IPS-18c (cell line): ENCODE data around the gene MYO5A.
"Not testable (repeated sequence)": the region's sequence is repeated elsewhere in the genome, so short reads cannot be mapped to it uniquely, and the experiment has no call there.

ENCODE experiments used
- H3K4me3 ChIP-seq: 2 replicates; pipeline ENCODE4 v1.7.0; 2013; ENCODE audit warnings: low read depth, mild to moderate bottlenecking, low read length, moderate library complexity; ENCODE audit not compliant: insufficient read depth
- H3K9me3 ChIP-seq: one replicate; pipeline ENCODE4 v1.6.1; 2013; ENCODE audit warnings: mild to moderate bottlenecking, low read length, moderate library complexity; ENCODE audit not compliant: control insufficient read depth, insufficient read depth

Gene MYO5A

DNA sequence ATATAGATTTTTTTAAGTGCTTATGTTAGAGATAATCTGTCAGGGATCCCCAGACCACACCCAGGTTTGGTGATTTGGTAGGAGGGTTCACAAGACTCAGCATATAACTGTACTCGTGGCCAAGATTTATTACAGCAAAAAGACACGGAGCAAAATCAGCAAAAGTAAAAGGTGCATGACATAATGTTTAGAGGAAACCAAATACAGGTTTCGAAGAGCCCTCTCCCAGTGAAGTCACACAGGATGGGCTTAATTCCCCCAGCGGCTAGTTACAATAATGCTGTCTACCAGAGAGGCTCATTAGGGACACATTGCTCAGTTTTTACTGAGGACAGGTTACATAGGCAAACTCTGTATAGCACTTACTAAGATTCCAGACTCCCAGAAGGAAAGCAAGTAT is 36.5 kb downstream of the MYO5A start:
- no peak overlapping the region for H3K4me3 ChIP-seq

DNA sequence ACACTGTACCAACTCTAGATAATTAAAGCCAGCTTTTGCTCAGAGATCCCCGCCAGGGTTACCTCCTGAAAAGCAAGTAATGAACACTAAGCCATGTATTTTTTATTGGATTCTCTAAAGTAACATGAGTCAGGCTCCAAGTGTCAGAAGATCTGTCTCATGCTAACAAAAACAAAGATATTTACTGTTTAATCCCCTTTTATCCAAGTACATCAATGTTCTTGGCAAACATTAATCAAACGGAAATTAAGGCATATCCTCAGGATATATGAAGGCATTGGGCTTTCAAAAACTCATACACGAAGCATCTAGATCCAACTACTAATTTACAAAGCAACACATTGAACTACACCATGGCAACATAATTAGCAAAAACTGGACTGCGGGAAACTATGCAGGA is 37.2 kb downstream of the MYO5A start:
- H3K4me3 ChIP-seq: no peak overlapping the region

More for the DNA sequence above, 36.5 kb downstream of the MYO5A start:
- H3K9me3 ChIP-seq: no peaks in the 10 kb centered on the region

DNA sequence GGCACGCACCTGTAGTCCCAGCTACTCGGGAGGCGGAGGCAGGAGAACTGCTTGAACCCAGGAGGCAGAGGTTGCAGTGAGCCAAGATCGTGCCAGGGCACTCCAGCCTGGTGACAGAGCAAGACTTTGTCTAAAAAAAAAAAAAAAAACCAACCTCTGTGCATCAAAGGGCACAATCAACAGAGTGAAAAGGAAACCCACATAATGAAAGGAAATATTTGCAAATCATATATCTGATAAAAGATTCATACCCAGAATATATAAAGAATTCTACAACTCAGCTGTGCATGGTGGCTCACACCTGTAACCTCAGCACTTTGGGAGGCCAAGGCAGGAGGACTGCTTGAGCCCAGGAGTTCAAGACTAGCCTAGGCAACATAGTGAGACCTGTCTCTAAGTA is 39.2 kb downstream of the MYO5A start:
- H3K4me3 ChIP-seq, H3K9me3 ChIP-seq: not testable (repeated sequence)

More for the DNA sequence above, 37.2 kb downstream of the MYO5A start:
- H3K9me3 ChIP-seq: no peaks in the 10 kb centered on the region

GRCh38 chr15:52488830-52489229 is 39.9 kb downstream of the MYO5A start:
- Histone ChIP-seq H3K9me3 (no peaks in the 10 kb centered on the region), H3K4me3 (no peak overlapping the region)

GRCh38 chr15:52486003-52486996 is 42.4 kb downstream of the MYO5A start:
- H3K9me3 ChIP-seq: no peaks in the 10 kb centered on the region
- no peak overlapping the region for H3K4me3 ChIP-seq

DNA sequence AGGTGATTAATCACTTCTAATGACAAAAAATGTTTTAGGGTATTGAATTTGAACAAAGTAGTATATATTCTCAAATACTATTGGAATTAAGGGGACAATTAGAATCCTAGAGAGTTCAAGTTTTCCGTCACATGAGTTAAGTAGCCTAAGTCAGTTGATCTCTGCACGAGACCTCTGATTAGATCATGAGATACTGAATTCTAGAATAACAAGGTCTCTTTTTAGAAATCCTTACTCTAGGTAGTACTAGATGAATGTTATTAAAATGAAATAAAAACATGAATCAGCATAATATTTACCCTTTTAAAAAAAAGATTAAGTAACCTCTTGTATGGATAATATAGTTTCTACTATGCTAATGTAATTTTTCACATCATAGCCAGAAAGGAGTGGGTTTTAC is 43.4 kb downstream of the MYO5A start:
- Histone ChIP-seq H3K4me3 (no peak overlapping the region), H3K9me3 (no peaks in the 10 kb centered on the region)

- no peaks in the 10 kb centered on the region for H3K9me3 ChIP-seq
- H3K4me3 ChIP-seq: no peak overlapping the region
Observed at GRCh38 chr15:52483707-52484106, 45.0 kb downstream of the MYO5A start.

DNA sequence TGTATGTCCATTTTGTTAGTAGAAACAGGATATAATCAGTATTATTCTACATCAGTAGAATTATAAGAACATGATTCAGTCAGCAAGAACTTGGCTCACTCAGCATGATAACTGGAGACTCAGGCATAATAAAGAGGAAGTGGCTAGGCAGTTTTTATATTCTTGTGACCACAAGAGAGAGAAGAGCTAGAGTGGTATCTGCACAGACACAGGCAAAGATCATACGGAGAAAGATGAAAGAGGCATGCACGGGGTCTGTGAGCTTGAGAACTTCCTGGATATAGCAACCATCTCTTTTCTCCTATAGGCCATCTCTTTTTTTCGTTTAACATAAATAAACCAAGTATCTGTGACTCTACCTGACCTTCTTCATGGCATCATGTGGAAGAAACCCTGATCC is 46.8 kb downstream of the MYO5A start:
- no peak overlapping the region for H3K4me3 ChIP-seq
- no peaks in the 10 kb centered on the region for H3K9me3 ChIP-seq

DNA sequence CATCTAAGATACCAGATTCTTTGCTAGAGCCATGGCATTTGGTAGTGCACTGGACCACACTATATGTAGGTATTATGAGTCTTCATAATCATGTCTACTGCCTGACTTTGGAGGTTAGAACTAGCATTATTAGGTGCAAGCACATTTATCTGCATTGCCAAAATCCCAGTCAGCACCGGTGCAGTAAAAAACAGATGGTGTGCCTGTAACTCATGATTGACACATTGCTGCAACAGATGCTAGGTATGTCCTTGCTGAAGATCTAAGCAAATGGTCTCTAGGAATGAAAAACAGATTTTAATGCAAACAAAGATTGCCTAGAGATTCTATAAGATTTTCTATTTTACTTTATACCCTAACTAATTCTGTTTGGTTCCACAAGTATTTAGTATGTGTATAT is 47.7 kb downstream of the MYO5A start:
- Histone ChIP-seq H3K4me3 (no peak overlapping the region), H3K9me3 (no peaks in the 10 kb centered on the region)

GRCh38 chr15:52466716-52467115 is 62.0 kb downstream of the MYO5A start:
- no peak overlapping the region for H3K4me3 ChIP-seq
- H3K9me3 ChIP-seq: no peaks in the 10 kb centered on the region

DNA sequence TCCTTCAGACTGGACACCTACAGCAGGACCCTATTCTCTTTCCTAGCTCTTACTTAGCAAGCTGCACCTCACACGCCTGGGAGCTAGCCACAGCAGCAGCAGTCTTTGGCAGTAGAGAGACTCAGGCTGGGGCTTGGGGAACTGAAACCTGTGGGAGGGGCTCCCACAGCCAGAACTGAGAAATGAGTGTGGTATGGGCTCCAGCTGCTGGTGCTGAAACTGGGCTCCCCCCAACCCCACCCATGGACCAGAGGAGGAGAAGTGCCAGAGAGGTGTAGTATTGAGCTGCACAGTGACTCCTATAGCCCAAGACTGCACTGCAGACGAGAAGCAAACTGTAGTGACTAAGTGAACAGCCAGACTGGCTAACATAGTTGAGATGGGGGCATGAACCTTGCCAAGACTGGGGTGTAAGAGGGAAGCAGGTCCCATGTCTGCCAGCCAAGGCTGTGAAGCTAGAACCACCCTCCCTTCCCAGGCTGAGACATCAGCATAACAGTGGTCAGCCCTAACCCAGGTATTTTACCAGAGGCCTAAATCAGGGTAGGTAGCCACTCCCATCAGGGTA is 62.5 kb downstream of the MYO5A start:
- Histone ChIP-seq H3K9me3 (no peaks in the 10 kb centered on the region), H3K4me3 (no peak overlapping the region)

- H3K9me3 ChIP-seq: no peaks in the 10 kb centered on the region
- no peak overlapping the region for H3K4me3 ChIP-seq
Observed at GRCh38 chr15:52464478-52464877, 64.2 kb downstream of the MYO5A start.

DNA sequence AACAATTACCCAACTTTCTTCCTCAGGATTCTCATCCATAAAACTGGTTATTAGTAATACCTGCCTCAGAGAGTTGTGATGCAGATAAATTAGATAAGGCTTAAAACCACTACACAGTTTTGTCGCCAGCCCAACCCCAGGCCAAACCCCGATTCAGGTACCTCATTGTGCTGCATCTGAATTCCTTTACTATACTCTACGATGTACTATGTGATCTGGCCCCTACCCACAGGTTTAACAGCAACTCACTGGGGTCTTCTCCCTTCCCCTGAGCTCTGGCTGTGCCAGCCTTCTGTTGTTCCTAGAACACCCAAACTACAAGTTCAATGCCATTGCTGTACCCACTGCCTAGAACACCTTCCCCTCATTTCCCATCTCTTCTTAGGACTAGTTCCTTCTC is 64.6 kb downstream of the MYO5A start:
- no peaks in the 10 kb centered on the region for H3K9me3 ChIP-seq
- H3K4me3 ChIP-seq: no peak overlapping the region

- Histone ChIP-seq H3K9me3 (no peaks in the 10 kb centered on the region), H3K4me3 (no peak overlapping the region)
Observed at GRCh38 chr15:52463638-52464037, 65.0 kb downstream of the MYO5A start.

GRCh38 chr15:52462806-52463360 is 65.8 kb downstream of the MYO5A start:
- Histone ChIP-seq H3K4me3 (no peak overlapping the region), H3K9me3 (no peaks in the 10 kb centered on the region)

GRCh38 chr15:52459701-52460100 is 69.0 kb downstream of the MYO5A start:
- not testable (repeated sequence) for H3K4me3 ChIP-seq, H3K9me3 ChIP-seq

GRCh38 chr15:52459265-52459664 is 69.4 kb downstream of the MYO5A start:
- H3K4me3 ChIP-seq, H3K9me3 ChIP-seq: not testable (repeated sequence)
